NT2/D1 (cell line): ENCODE measurements around the gene NOC3L.

Source experiments
- DNase-seq: peaks from one replicate; pipeline ENCODE4 v3.0.0-alpha.2; 2011; ENCODE audit warnings: low read depth, low spot score
- H3K27me3 ChIP-seq: 2 replicates; pipeline ENCODE4 v1.6.0; 2011; ENCODE audit warnings: mild to moderate bottlenecking; ENCODE audit not compliant: insufficient read length, insufficient read depth
- H3K36me3 ChIP-seq: 2 replicates; pipeline ENCODE4 v1.6.1; 2011; ENCODE audit warnings: mild to moderate bottlenecking, low read length, mixed read lengths; ENCODE audit not compliant: insufficient read depth, insufficient read length
- H3K4me1 ChIP-seq: 2 replicates; pipeline ENCODE4 v1.5.1; 2011; ENCODE audit not compliant: insufficient read depth, insufficient read length
- H3K4me3 ChIP-seq: 2 replicates; pipeline ENCODE4 v1.5.1; 2011; ENCODE audit warnings: low read depth; ENCODE audit not compliant: insufficient read length
- H3K9ac ChIP-seq: 2 replicates; pipeline ENCODE4 v1.6.0; 2011; ENCODE audit warnings: low read depth; ENCODE audit not compliant: insufficient read length
- H3K9me3 ChIP-seq: 2 replicates; pipeline ENCODE4 v1.5.1; 2011; ENCODE audit warnings: mild to moderate bottlenecking, low read length; ENCODE audit not compliant: insufficient read depth
- SUZ12 ChIP-seq: IDR thresholded peaks from 2 replicates; pipeline ENCODE4 v1.6.1; 2011; ENCODE audit not compliant: insufficient read length, insufficient read depth; ENCODE audit errors: extremely low read depth
- YY1 ChIP-seq: IDR thresholded peaks from 2 replicates; pipeline ENCODE4 v1.6.1; 2011; ENCODE audit not compliant: insufficient read length, insufficient read depth
- ZNF274 ChIP-seq: IDR thresholded peaks from 2 replicates; pipeline ENCODE4 v1.6.1; 2011; ENCODE audit warnings: mild to moderate bottlenecking, low read depth, low read length

The NOC3L gene

DNA sequence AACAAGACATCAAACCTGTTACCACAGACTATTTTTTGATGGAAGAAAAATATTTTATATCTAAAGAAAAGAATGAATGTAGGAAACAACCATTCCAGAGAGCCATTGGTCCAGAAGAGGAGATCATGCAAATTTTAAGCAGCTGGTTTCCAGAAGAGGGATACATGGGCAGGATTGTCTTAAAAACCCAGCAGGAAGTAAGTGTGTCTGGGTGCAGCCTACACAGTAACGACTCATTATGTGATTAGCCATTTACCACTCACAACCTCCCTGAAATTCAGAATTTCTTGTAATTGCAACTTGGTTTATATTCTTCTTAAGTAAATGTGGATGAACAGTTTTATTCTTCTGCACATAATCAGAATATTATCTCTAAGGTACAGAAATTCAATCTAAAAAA is 46.2 kb downstream of the NOC3L start:
- Histone ChIP-seq H3K9me3 (no peaks in the 10 kb centered on the region), H3K36me3 (no peaks in the 10 kb centered on the region), H3K9ac (no peak overlapping the region), H3K4me3 (no peak overlapping the region), H3K27me3 (no peaks in the 10 kb centered on the region), H3K4me1 (no peaks in the 10 kb centered on the region)
- TF ChIP-seq ZNF274: no peak
- no peak for TF ChIP-seq YY1
- no peak for TF ChIP-seq SUZ12
- no peak for DNase-seq

DNA sequence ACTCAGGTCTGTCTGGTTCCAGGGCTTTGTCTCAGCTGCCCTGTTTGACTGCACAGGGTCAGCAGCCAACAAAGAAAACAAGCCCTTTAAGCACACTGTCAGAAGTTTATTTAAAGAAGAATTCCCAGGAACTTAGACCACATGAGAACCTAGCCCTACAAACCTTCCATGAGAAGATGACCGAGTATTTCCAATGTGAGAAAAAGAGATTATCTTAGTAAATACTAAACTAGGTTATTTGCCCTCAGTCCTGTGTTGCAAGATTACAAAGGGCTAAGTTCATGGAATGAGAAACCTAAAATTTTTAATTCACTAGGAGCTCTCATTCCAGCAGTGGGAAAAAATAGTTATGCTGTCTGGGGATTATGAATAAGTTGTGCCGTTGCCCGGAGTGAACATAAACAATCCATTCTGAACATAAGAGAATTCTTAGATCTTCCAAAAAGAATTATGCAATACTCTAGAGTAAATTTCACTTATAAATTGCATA is 46.7 kb downstream of the NOC3L start:
- Histone ChIP-seq H3K9ac (no peak overlapping the region), H3K4me1 (no peaks in the 10 kb centered on the region), H3K4me3 (no peak overlapping the region), H3K36me3 (no peaks in the 10 kb centered on the region), H3K27me3 (no peaks in the 10 kb centered on the region), H3K9me3 (no peaks in the 10 kb centered on the region)
- no peak for DNase-seq
- TF ChIP-seq ZNF274: no peak

DNA sequence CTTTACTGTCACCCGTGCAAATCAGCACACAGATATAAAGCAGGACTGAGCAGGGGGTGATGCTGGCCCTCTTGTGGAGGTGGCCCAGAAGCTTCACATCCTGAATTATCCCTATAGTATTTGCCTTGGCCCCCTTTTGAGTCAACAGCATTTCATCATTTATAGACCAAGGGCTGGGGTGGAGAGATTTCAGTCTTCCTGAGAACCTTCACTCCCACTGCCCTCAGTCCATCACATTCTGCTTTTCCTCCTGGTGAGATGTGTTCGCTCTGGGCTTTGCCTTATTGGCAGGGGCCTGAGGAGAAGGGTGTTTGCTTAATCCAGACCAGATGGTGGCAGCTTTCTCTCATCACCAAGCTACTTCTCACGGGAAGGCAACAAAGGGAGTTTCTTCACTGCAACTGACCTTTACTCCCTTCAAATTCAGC is 47.7 kb downstream of the NOC3L start:
- Histone ChIP-seq H3K4me3 (no peak overlapping the region), H3K36me3 (no peaks in the 10 kb centered on the region), H3K27me3 (no peaks in the 10 kb centered on the region), H3K9me3 (no peaks in the 10 kb centered on the region), H3K9ac (no peak overlapping the region), H3K4me1 (no peaks in the 10 kb centered on the region)
- no peak for TF ChIP-seq YY1
- DNase-seq: no peak

- no peak overlapping the region for H3K9ac ChIP-seq
- peaks cover 3% of the 10 kb centered on the region for H3K36me3 ChIP-seq
- no peak overlapping the region for H3K4me3 ChIP-seq
- no peak for DNase-seq
- no peaks in the 10 kb centered on the region for H3K4me1 ChIP-seq
- no peak for TF ChIP-seq SUZ12
- H3K27me3 ChIP-seq: no peaks in the 10 kb centered on the region
- no peaks in the 10 kb centered on the region for H3K9me3 ChIP-seq
These were observed 52.4 kb downstream of the NOC3L start for GRCh38 chr10:94310369-94310768.

DNA sequence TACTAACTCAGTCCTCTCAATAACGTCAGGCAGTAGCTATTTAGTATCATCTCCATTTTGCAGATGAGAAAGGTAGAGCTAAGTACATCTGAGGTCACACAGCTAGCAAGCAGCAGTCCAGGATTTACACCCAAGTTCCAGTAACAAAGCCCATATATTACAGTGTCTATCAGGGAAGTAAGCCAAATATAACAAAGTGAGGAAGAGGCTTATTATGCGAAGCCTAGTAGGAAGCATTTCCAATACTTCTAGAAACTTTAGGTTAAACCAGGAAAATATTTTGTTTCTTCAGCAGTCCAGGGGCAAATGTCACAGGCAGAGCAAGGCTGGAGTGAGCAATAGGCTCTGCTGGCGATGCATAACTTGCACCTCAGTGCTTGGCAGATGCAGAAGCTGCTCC is 53.9 kb downstream of the NOC3L start:
- H3K27me3 ChIP-seq: no peaks in the 10 kb centered on the region
- H3K4me3 ChIP-seq: no peak overlapping the region
- no peaks in the 10 kb centered on the region for H3K4me1 ChIP-seq
- peaks cover 3% of the 10 kb centered on the region for H3K36me3 ChIP-seq
- H3K9me3 ChIP-seq: no peaks in the 10 kb centered on the region
- no peak for TF ChIP-seq SUZ12
- no peak for TF ChIP-seq YY1
- no peak for TF ChIP-seq ZNF274
- no peak for DNase-seq
- no peak overlapping the region for H3K9ac ChIP-seq

DNA sequence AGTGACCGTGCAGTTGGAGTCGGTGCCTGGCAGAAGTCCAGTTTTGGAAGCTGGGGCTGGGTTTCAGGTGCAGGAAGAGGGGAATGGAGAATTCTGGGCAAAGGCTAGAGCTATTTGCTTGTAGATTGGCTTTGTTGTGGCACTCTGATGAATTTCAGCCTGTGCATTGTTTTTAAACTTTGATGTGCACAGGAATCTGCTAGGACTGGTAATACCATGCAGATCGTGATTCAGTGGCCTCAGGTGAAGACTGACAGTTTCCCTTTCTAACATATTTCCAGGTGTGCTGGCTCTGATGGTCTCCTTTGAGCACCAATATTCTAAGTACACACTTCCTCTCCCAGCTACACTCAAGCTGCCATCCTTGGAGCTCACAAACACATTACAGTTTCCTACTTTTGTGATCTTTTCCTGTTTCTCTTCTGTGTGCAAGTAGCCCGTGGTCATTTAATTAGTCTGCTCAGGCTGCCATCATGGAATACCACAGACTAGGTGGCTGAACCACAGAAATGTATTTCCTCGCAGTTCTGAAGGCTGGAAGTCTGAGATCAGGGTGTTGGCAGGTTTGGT is 55.6 kb downstream of the NOC3L start:
- no peak overlapping the region for H3K4me3 ChIP-seq
- no peaks in the 10 kb centered on the region for H3K4me1 ChIP-seq
- TF ChIP-seq YY1: no peak
- no peak for TF ChIP-seq ZNF274
- TF ChIP-seq SUZ12: no peak
- no peaks in the 10 kb centered on the region for H3K27me3 ChIP-seq
- DNase-seq: no peak
- no peak overlapping the region for H3K9ac ChIP-seq
- no peaks in the 10 kb centered on the region for H3K9me3 ChIP-seq
- peaks cover 3% of the 10 kb centered on the region for H3K36me3 ChIP-seq

- Histone ChIP-seq H3K4me1 (no peaks in the 10 kb centered on the region), H3K27me3 (no peaks in the 10 kb centered on the region), H3K36me3 (peaks cover 3% of the 10 kb centered on the region), H3K9ac (no peak overlapping the region), H3K9me3 (no peaks in the 10 kb centered on the region), H3K4me3 (no peak overlapping the region)
- no peak for DNase-seq
- TF ChIP-seq SUZ12: no peak
- no peak for TF ChIP-seq ZNF274
- TF ChIP-seq YY1: no peak
These were observed 58.8 kb downstream of the NOC3L start for GRCh38 chr10:94303929-94304328.

DNA sequence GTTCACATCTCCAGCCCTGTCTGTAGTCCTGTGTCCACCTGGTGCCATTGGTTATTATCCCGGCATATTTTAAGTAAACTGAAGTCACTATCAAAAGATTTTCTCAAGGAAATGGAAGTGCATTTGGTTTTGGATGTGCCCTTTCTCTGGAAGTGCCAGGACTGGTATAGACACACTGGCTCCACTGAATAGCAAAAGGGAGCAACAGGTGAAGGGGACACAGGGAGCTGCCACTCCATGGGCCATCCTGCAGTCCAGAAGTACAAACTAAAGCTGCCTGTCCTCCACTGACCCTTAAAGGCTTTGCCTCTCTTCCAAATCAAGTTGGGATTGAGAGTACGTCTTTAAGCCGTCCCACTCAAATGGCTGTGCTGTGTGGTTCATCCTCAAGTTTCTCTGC is 62.7 kb downstream of the NOC3L start:
- TF ChIP-seq ZNF274 (no peak), YY1 (no peak), SUZ12 (no peak)
- Histone ChIP-seq H3K9me3 (no peaks in the 10 kb centered on the region), H3K9ac (no peak overlapping the region), H3K4me3 (no peak overlapping the region), H3K4me1 (no peaks in the 10 kb centered on the region), H3K36me3 (no peaks in the 10 kb centered on the region), H3K27me3 (no peaks in the 10 kb centered on the region)
- DNase-seq: no peak
